ENCODE data around the gene SNX21.

GRCh38 chr20:45883100-45883469 lies 49.5 kb downstream of the SNX21 start:
- TF ChIP-seq CTCF (IDR thresholded peaks at IDR 0.05; ENCODE audit: insufficient read depth, low read length), result no peak
- no peak for TF ChIP-seq POLR2AphosphoS5 (IDR thresholded peaks at IDR 0.05; ENCODE audit: low read depth)

All from HL-60 (cell line).